Gastrocnemius medialis (tissue), 4 donors: Measurements from ENCODE around the gene SIDT1.

Experiments used
- POLR2A ChIP-seq, 2 donors: fragments of 450-650 bp; IDR thresholded peaks; one replicate each; pipeline ENCODE4 v1.6.1; 2017; ENCODE audit warnings: antibody characterized with exemption in 2 of 2, mild to moderate bottlenecking in 2 of 2, moderate library complexity in 2 of 2
- TF ChIP-seq, protein P1 (sequence below), 5 experiments: fragments of 450-650 bp in 3 of 5; fragments of 200-600 bp in 2 of 5; sonication (generic) in 2 of 5; IDR thresholded peaks in 4 of 5; conservative IDR thresholded peaks in 1 of 5; 1 replicate in 4 of 5; 2 replicates in 1 of 5; pipeline ENCODE4 v1.5.1; 2016 to 2019; ENCODE audit warnings: antibody characterized with exemption in 5 of 5, mild to moderate bottlenecking in 3 of 5, moderate library complexity in 3 of 5

DNA sequence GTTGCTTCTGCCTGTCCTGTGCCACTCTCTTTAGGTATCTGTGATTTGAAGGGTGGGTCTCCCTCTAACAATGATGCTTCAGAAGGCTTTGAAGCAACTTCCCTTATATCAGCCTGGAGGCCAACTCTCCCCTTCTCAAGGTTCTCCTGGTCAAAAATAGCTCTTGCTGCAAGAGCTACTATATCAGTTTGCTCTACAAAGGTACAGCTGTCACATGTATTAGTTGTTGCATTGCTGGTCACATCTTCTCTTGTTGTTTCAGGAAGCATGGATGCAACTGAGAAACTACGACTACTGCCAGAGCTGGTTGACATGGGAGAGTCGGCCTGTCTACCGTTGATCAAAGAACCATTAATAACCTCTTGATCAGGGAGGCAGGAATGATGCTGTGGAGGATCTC lies 125.8 kb downstream of the SIDT1 start:
- TF ChIP-seq, protein P1, sequence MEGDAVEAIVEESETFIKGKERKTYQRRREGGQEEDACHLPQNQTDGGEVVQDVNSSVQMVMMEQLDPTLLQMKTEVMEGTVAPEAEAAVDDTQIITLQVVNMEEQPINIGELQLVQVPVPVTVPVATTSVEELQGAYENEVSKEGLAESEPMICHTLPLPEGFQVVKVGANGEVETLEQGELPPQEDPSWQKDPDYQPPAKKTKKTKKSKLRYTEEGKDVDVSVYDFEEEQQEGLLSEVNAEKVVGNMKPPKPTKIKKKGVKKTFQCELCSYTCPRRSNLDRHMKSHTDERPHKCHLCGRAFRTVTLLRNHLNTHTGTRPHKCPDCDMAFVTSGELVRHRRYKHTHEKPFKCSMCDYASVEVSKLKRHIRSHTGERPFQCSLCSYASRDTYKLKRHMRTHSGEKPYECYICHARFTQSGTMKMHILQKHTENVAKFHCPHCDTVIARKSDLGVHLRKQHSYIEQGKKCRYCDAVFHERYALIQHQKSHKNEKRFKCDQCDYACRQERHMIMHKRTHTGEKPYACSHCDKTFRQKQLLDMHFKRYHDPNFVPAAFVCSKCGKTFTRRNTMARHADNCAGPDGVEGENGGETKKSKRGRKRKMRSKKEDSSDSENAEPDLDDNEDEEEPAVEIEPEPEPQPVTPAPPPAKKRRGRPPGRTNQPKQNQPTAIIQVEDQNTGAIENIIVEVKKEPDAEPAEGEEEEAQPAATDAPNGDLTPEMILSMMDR (IDR thresholded peaks at IDR 0.05 in 4 of 5, conservative IDR thresholded peaks at IDR 0.05 in 1 of 5), result no peak
- no peak for TF ChIP-seq POLR2A (IDR thresholded peaks at IDR 0.05)
